HG03520 (cell line): Measurements from ENCODE around the gene EPHB2.

Experiments used
- ATAC-seq: cut with Tn5 transposase; IDR thresholded peaks from one replicate; pipeline ENCODE4 v1.9.1; 2021; ENCODE audit warnings: mild to moderate bottlenecking, moderate library complexity; ENCODE audit not compliant: unreplicated experiment

EPHB2 gene

DNA sequence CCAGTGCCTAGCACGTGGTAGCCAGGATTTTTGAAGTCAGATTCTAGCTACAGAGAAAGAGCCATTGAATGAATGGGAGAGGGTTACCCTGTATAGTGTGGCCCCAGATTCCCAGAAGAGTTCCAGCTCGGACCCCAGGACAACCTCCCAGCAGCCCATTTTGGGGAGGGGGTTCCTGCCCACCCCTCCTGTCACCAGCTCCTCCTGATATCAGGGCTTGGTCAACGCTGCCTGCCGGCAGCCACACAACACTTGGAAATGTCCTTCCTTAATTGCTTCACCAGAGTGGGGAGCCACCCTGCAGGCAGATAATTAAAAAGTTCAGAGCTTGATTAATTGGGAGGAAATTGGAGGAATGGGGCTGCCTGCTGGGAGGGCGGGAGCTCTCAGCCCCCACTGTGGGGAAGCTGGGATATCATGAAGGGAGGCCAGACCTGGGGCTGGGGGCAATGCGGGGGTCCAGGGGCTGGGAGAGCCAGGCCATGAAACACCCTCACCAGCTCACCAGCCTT is 141.6 kb downstream of the EPHB2 start:
- no peak for ATAC-seq

DNA sequence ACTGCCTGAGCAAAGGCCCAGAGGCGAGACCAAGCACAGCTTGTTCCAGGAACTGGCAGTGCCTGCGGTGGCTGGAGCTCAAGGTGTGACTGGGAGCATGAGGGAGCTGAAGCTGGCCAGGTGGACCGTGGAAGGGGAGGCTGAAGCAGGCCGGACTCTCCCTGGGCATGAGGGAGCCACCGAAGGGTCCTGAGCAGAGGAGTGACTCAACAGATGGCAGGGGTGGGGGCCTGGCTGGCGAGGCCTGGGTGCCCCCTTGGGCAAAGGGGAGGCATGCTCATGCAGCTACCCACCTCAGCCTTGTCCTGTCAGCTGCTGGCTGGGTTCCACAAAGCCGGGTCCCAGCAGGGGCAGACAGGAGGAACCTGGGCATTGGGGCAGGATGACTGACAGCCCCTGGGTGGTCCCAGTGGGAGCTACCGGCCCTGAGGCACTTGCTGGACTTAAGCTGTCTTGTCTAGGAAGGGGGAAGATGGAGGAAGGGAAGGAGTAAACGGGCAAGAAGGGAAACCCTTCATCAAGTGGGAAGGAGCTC is 143.1 kb downstream of the EPHB2 start:
- no peak for ATAC-seq

DNA sequence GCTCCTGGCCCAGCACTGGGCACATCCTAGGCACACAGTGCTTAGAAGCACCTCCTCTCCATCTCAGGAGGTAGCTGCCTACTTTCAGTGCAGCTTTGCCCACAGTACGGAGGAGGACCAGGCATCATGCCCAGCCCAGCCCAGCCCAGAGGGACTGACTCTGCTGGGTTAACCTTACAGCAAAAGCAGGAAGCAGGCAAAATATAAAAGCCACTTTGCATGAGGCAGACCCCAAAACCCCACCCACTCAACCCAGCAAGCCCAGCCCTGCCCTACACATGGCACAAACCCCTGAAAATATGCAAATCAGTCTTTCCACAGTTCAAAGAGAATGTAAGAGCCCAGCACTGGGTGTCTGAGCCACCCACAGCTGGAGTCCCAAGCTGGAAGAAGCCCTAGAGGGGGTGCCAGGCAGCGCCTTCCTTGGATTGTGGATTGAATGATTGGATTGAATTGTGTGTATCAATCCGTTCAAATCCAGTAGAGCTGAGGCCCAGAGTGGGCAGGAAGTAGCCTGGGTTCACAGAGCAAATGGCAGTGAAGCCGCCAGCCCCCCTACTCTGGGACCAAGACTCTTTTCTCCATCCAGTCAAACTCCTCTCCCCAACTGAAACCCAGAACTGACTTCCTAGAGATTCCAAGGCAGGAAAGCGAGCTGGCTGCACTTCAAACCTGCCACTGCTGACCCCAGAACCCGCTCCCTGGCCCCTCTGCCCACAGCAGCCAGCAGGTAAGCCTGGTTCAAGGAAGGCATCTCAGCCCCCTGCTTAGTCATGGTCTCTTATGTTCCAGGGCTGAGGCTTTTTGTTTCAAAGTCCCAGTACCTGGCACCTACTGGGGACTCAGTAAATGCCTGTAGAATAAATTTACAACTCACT is 144.3 kb downstream of the EPHB2 start:
- ATAC-seq, result no peak

DNA sequence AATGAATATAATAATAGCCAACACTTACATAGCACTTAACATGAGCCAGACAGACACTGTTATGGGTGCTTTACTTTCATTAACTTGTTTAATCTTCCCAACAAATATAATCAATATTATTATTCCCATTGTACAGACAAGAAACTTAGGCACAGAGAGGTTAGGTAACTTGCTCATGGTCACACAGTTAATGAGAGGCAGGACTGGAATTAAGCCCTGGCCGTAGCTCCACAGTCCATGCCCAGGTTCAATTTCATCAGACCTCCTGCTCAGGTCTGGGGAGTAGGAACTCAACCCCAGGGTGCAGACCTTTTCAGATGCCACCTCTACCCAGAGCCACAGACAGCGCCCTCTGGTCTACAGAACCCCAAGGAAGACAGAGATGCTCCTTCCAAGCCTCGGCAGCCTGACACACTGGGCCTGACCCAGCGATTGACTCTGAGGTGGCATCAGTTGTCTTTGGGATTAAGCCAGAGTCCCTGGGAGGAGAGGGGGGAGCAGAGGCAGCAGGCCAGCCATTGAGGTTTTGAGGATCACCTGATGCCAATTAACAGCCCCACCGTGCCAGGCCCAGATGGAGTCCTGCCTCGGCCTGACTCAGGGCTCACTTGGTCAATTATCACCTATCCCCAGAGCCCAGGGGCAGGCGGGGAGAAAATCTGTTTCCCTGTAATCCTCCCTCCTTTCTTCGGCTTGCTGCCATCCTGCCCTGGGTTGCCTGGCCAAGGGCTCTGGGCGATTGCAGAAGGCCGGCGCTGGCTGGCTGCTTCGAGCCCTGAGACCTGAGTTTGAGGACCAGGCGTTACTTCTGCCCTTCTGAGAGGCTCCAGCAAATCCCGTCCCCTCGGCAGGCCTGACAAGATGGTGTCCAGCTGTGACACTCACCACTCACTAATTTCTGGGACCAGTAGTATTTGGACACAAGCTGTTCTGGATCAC is 145.3 kb downstream of the EPHB2 start:
- ATAC-seq, result no peak

DNA sequence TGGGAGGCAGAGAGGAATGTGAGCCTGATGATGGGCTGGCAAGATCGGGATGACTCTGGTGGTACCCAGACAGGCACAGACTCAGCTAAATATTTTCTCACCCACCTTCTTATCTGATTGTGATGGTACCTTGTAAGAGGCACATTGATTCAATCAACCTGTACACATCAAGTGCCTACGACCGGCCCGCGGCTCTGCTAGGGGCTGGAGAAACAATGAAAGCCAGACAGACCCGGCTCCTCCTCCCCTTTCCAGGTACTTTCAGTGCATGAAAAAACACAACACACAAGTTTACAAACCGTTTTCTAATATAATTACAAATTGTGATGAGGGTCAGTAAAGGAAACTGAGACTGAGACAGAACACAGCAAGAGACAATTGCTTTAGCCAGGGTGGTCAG is 147.0 kb downstream of the EPHB2 start:
- no peak for ATAC-seq

DNA sequence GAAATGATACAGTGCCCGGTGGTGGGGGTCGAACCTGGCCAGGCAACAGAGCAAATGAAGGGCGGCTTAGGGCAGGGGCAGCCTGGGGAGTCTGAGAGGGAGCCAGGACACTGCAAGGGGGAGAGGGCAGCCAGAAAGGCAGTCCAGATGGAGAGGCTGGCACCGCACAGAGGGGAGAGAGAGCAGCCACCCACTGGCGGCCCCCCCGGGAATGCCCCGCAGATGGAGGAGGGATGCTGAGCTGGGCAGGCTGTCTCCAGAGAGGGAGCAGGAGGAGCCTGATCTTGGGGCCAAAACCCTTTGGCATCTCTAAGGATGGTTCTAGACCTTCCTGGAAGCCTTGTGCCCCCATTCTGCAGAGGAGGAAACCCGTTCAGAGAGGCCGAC is 149.8 kb downstream of the EPHB2 start:
- ATAC-seq, result no peak

DNA sequence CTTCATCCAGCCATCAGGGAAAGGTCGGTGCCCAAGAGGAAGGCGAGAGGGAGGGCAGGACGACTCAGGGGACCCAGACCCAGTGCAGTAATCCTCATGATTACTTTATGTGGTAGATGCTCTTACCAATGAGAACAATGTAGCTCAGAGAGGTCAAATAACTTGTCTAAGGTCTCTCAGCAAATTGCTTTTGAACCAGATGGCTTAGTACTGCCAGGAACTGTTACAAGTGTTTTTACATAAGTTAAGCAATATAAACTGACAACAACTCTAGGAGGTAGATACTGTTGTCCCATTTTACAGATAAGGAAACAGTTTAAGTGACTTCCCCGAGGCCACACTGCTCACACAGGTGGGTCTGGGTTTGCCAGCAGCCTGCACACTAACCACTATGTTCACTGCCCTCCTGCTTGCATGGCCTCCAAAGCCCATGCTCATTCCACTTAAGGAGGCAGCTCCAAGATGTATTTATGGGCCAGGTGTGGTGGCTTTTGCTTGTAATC is 150.3 kb downstream of the EPHB2 start:
- no peak for ATAC-seq

DNA sequence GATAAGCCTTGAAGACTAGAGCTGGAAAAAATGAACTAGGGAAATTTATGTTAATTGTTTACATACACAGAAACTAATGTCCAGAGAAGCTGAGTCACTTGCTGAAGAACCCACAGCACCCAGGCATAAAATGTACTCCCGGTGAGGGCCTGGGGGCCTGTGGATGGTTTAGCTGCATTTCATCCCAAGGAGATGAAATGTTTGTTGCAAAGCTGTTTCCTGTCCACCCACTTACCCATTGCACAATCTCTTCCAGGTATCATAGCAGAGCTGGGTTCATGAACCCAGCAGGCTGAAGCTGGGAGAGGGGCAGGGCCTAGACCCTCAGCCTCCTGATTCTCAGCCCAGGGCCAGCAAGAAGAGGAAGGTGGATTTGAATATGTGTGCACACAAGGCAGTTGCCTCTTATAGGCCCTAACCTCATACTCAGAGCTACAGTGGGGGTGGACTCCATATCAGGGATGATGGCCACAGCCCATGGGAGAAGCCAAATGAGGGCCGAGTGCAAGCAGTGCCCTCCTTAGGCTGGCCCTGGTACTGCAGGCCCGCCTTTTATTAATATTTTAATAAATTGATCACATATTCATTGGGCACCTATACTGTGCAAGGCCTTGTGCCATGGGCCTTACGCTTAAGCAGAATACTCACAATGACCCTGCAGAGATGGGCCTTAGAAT is 151.3 kb downstream of the EPHB2 start:
- ATAC-seq, result no peak

DNA sequence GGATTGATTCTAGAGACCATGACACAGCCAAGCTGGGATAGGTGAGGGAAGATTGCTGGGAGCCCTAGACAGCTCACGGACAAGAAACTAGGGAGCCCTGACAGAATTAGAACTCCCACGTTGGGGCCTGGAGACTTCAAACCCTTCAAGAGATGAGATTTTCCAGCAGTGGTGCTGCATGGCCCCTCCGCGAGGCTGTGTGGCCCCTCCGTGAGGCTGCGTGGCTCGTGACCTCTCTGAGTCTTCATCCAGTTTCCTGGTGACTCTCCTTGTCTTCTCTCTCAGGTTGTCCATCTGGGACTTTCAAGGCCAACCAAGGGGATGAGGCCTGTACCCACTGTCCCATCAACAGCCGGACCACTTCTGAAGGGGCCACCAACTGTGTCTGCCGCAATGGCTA is 152.1 kb downstream of the EPHB2 start:
- no peak for ATAC-seq

DNA sequence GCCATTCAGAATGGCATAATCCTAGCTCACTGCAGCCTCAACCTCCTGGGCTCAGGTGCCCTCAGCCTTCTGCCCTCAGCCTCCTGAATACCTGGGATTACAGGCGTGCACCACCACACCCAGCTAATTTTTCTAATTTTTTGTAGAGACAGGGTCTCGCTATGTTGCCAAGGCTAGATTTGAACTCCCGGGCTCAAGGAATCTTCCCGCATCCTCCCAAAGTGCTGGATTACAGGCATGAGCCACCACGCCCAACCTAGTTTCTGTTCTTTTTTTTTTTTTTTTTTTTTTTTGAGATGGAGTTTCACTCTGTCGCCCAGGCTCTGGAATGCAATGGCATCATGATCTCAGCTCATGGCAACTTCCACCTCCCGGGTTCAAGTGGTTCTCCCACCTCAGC is 153.1 kb downstream of the EPHB2 start:
- no peak for ATAC-seq

DNA sequence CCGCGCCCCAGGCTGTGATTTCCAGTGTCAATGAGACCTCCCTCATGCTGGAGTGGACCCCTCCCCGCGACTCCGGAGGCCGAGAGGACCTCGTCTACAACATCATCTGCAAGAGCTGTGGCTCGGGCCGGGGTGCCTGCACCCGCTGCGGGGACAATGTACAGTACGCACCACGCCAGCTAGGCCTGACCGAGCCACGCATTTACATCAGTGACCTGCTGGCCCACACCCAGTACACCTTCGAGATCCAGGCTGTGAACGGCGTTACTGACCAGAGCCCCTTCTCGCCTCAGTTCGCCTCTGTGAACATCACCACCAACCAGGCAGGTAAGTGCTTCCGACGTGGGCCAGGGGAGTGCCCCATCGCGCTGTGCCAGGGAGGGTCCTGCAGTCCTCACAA is 154.2 kb downstream of the EPHB2 start:
- no peak for ATAC-seq

DNA sequence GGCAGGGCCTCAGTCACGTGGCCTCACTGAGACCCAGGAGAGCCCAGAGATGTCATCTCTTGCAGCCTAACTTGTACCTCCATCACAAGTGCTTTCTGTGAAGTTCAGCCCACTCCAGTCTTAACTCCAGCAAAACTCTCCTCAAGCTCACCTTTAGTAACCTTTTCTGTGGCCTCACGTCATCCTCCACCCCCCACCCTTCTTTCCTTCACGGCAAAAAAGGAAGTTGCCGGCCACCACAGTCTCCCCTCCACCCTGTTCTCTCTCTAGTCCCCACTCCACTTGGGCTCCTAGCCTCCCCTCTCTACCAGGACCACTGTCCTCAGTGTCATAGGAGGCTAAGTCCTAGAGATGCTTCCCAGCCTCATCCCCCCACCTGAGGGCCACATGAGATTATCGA is 155.1 kb downstream of the EPHB2 start:
- ATAC-seq, result no peak

DNA sequence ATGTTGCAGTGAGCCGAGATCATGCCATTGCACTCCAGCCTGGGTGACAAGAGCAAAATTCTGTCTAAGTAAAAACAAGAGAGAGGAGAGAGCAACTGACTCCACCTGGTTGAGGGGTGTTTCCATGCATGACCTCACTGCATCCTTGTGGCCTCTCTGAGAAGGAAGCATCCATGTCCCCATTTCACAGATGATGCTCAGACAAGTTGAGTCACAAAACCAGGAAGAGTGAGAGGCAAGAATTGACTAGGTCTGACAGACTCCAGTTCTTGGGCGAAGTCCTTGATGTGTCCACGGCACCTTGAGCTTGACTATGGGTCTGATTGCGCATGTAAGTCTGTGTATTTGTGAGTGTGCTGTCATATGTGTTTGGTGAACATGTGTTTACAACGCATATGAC is 156.2 kb downstream of the EPHB2 start:
- no peak for ATAC-seq

DNA sequence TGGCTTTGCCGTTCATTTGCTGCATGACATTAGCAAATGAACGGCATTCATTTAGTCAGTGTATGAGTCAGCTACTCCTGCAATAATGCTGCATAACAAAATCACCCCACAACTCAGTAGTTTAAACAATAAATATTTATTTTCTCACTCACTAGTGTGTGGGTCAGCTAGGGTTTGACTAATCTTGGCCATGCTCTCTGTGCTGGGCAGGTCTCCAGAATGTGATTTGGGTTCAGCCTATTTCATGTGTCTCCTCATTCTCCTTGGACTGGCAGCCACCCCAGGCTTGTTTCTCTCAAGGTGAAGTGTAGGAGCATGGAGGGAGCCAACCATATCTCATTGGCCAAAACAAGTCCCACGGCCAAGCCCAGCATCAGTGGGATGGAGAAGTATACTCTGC is 157.7 kb downstream of the EPHB2 start:
- no peak for ATAC-seq

DNA sequence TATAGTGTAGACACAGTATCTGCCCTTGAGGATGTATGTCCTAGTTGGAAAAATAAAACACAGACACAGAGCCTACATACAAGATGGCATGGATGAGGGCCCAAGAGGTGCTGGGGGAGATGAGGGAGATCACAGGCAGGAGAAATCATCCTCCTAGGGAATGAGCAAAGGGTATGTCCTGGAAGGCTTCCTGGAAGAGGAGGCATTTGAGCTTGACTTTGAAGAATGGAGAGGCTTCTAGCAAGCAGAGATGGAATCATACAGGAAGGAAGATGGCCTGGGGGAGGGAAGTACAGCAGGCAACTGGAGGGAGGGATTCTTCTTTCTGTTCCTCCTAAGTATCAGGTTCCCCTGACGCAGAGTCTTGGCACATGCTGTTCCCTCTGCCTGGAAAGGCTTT is 158.7 kb downstream of the EPHB2 start:
- no peak for ATAC-seq

DNA sequence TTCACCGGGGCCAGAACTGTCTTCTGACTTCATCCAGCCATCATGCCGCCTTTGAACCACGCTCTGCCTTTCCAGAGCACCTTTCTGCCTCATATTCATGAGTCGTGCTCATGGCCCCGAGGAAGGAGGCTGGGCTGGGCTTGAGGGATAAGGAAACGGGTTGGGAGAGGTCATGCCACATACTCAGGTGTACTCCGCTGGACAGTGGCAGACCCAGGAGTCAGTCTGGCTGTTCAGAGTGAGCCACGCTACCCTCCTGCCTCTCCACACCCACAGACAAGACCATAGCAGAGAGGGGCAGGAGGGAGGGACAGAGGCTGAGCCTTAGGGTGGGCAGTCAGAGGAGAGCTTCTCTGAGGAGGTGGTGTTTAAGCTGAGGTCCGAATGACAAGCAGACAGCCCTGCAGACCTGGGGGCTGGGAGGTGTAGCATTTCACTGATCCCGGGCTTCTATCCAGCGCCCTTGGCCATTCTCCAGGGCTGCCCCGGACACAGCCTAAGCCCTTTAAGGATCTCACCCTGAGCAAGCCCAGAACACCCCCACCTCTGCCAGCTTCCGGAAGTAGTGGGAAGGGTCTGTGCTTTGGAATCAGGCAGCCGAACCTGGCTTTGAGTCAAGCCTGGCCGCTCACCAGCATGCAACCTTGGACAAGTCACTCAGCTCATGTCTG is 159.7 kb downstream of the EPHB2 start:
- ATAC-seq, result no peak

DNA sequence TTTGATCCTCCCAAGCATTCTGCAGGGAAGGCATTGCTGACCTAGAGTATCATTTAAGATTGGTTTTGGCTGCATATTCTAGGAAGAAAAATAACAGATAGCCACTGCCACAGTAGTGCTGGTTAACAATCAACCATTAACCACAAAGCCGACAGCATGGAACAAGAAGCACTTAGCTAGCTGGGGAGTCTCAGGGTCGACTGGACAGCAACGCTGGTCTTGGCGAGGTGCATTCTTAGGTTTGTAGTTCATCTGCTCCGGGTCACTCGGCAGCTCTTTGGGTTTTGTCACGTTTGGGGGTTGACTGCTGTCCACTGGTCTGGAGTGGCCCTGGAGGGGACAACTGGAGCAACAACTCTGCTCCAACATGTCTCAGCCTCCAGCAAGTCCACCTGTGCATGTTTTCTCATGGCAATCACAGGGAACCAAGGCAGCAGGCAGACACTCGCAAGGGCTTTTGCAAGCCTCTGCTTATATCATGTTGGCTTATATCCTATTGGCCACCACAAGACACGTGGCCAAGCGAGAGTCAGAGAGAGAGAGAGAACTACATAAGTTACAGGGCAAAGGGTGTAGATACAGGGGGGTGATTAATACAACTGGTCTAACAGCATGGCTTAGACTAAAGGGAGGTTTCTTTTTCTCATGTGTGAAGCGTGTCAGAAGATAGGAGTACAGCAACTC is 162.5 kb downstream of the EPHB2 start:
- no peak for ATAC-seq

DNA sequence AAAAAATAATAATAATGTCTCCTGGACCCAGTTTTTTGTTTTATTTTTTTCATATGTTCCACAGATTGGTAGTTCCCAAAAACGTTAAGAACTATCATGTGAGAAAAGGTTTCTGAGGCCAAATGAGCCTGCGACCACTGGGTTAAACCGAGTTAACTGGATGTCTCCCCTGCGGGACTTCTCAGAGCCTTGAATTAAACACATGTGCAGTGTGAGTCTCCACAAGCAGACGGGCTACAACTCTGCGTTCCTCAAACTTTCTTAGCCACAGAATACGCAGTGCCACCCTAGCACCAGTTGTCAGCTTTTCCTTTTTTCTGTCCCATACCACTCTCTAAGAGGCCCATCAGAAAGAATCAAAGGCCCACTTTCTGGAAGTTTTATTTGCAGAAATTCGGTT is 164.1 kb downstream of the EPHB2 start:
- ATAC-seq, result no peak

DNA sequence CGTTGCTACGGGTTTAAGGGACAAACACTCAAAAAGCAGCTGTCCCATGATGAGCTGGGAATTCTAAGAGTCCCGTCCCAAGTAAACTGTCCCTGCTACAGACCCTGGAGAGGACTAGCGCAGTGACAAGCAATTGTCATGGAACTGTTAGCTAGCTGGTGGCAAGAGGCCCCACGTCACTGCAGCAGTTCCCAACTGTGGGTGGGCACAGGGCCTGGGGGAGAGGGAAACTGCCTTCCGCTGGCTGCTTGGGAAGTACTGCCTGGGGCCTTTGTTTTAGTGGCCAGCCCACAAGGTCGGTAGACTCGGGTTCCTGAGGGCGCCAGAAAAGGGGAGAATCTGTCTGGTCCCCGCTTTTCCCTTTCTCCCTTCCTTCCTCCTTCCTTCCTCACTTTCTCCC is 164.6 kb downstream of the EPHB2 start:
- no peak for ATAC-seq

DNA sequence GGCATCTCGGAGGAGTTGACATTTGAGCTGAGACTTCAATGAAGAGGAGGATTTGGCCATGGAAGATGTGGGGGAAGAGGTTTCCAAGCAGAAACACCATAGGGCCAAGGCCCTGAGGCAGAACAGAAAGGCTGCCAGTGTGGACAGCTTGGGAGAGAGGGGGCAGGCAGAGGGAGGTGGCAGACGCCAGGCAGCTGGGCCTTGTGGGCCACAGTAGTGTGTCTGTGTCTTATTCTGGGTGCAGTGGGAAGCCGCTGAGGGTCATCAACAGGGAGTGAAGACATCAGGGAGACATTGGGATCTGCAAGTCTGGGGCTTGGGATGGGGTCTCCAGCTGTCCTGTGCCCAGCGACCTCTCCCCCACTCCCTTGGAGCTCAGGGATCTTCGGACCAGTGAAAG is 165.2 kb downstream of the EPHB2 start:
- no peak for ATAC-seq
